Kidney (tissue), 14 donors: ENCODE data around the gene MIDN. TPM values are rescaled to one million over a fixed set of nuclear protein-coding genes. Genes with fewer than 3 reads are reported as not detected.

Experiments
- DNase-seq, 5 donors: peaks; one replicate each; pipeline ENCODE4 v3.0.0-alpha.2; 2013 to 2020
- FAIRE-seq: peaks from 2 replicates; lab custom pipeline; 2012; peaks lifted over from hg19 to GRCh38; lab: Jason Lieb, UNC
- H3K27ac ChIP-seq, 2 donors: one replicate each; pipeline ENCODE4 v1.7.0; 2013; ENCODE audit warnings: low read depth in 2 of 2, low read length in 2 of 2, inconsistent platforms in 1 of 2
- H3K27me3 ChIP-seq: one replicate; pipeline ENCODE4 v1.7.1; 2013; ENCODE audit warnings: low read length, inconsistent platforms; ENCODE audit not compliant: control insufficient read depth, insufficient read depth
- H3K36me3 ChIP-seq, 3 donors: one replicate each; pipeline versions ENCODE4 v1.7.0 to v1.7.1; 2013; ENCODE audit warnings: low read length in 3 of 3, control low read depth in 1 of 3, inconsistent platforms in 1 of 3; ENCODE audit not compliant: insufficient read depth in 3 of 3, control insufficient read depth in 2 of 3
- H3K4me1 ChIP-seq, 3 donors: one replicate each; pipeline versions ENCODE4 v1.7.0 to v1.7.1; 2013; ENCODE audit warnings: low read length in 3 of 3, inconsistent platforms in 1 of 3, low read depth in 1 of 3; ENCODE audit not compliant: control insufficient read depth in 2 of 3, insufficient read depth in 2 of 3
- H3K4me3 ChIP-seq, 3 donors: one replicate each; pipeline versions ENCODE4 v1.7.0 to v1.8.1; 2013; ENCODE audit warnings: low read length in 3 of 3, control low read depth in 1 of 3, inconsistent platforms in 1 of 3
- H3K9ac ChIP-seq, 3 donors: one replicate each; pipeline versions ENCODE4 v1.7.0 to v1.7.1; 2013; ENCODE audit warnings: low read length in 3 of 3, control low read depth in 1 of 3, inconsistent platforms in 1 of 3
- H3K9me3 ChIP-seq, 3 donors: one replicate each; pipeline versions ENCODE4 v1.7.0 to v1.7.1; 2013; ENCODE audit warnings: low read length in 3 of 3, control low read depth in 1 of 3, inconsistent platforms in 1 of 3; ENCODE audit not compliant: control insufficient read depth in 2 of 3, insufficient read depth in 1 of 3
- intact Hi-C: fragments of 100-400 bp; cut with DNase I; formaldehyde crosslinking; loops from one replicate; pipeline ENCODE4 v1.11.1; 2022
- polyA plus RNA-seq: library from polyadenylated mRNA; stranded (reverse); fragments of 350-450 nt; fragmentation: Illumina TruSeq; extraction: RNeasy Lipid Tissue Mini Kit (QIAGEN cat#74804); gene quantifications from one replicate; pipeline ENCODE4 v1.2.3, GENCODE V29; 2014; ENCODE audit warnings: low read depth, low replicate concordance; ENCODE audit not compliant: insufficient read depth
- total RNA-seq: library from RNA; stranded (reverse); fragmentation: NEBNext Ultra II Directional; extraction: Animal tissue kit (Norgen Biotek cat#: 25700); gene quantifications from one replicate; pipeline ENCODE4 v1.2.1, GENCODE V29; 2021
- TF ChIP-seq, protein P1 (sequence below): IDR thresholded peaks from 3 replicates; pipeline ENCODE4 v1.5.1; 2012; ENCODE audit warnings: mild to moderate bottlenecking, moderate library complexity, borderline replicate concordance; ENCODE audit not compliant: insufficient read depth; ENCODE audit errors: extremely low read depth
- donor health status: control.
- donor health status: control.
- donor health status: control.
- donor health status: control.
- donor health status: control.
- donor health status: DM: yes; HTN: yes; CAD: no.
- donor health status: Normal renal cell carcinoma (clear cell type).

The MIDN gene
- total and polyA plus RNA-seq, 2 donors from 2014 or later: 21.3 to 205 TPM

DNA sequence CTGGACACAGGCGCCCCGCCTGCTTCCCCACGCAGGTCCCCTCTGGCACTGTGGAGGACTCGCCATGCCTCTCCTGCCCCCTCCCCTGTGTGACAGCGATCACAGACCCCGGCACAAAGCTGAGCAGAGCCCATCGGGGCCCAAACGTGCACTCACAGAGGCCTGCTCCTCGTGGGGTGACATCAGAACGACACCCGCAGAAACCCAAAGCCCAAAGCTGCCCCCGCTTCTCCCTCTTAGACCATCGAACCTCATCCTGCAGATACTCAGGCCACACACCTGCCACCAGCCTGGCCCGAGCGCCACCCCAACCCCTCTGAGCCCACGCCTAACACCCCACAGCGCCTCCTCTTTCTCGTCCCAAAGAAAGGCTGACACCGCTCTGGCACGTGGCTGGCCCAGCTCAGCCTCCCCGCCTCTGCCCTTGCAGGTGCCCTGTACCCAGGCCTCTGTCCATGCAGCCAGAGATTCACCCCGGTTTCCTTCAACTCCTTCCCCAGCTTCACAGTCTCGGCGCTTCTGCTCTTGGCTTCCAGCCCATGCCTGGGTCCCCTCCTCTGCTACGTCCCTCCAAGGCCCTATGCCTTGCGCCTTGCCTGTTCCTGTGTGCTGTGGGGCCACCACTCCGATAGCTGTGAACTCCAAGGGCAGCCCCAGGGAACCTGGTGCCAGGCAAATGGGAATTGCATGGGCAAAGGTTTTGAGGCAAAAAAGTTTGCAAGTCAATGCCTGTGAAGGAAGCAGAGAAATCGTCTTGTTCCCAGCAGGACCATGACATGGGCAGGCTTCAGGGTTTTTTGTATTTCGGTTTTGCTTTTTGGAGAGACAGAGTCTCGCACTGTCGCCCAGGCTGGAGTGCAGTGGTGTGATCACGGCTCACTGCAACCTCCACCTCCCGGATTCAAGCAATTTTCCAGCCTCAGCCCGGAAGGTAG lies 9.7 kb upstream of the MIDN start:
- no peak for FAIRE-seq

DNA sequence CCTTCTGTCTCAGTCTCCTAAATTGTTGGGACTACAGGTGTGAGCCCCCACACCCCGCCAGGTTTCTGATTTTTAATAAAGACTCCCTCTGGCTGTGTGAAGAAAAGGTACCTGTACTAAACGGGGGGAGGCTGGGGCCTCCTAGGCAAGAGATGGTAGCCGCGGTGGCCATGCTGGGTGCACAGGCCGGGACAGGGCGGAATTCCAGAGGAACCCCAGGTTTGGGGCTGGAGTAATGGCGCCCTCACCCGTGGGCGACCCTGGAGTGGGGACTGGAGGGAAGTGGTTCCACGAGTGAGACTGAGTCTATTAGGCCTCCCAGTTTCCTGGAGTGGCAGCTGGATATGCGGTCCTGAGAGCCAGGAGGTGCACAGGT lies 9.0 kb upstream of the MIDN start:
- no peak for FAIRE-seq
- Histone ChIP-seq H3K27ac (peak overlapping the region; percentile 92 to 95), H3K9me3 (no peaks in the 10 kb centered on the region), H3K36me3 (no peaks in the 10 kb centered on the region), H3K4me3 (no peak overlapping the region), H3K27me3 (no peaks in the 10 kb centered on the region), H3K4me1 (peaks cover 0 to 26% (median 13%) of the 10 kb centered on the region in 3 donors), H3K9ac (peak overlapping the region in 1 of 3 donors; percentile 69)
- intact Hi-C loops: no loop called here
- no peak for DNase-seq
- TF ChIP-seq, protein P1, sequence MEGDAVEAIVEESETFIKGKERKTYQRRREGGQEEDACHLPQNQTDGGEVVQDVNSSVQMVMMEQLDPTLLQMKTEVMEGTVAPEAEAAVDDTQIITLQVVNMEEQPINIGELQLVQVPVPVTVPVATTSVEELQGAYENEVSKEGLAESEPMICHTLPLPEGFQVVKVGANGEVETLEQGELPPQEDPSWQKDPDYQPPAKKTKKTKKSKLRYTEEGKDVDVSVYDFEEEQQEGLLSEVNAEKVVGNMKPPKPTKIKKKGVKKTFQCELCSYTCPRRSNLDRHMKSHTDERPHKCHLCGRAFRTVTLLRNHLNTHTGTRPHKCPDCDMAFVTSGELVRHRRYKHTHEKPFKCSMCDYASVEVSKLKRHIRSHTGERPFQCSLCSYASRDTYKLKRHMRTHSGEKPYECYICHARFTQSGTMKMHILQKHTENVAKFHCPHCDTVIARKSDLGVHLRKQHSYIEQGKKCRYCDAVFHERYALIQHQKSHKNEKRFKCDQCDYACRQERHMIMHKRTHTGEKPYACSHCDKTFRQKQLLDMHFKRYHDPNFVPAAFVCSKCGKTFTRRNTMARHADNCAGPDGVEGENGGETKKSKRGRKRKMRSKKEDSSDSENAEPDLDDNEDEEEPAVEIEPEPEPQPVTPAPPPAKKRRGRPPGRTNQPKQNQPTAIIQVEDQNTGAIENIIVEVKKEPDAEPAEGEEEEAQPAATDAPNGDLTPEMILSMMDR: no peak

More for the DNA sequence above, 9.7 kb upstream of the MIDN start:
- no peaks in the 10 kb centered on the region for H3K27me3 ChIP-seq
- no peak overlapping the region for H3K9ac ChIP-seq
- TF ChIP-seq, protein P1: no peak
- H3K9me3 ChIP-seq: no peaks in the 10 kb centered on the region
- H3K36me3 ChIP-seq: no peaks in the 10 kb centered on the region
- H3K27ac ChIP-seq: peak overlapping the region; percentile 43 to 51
- no peak overlapping the region for H3K4me3 ChIP-seq
- intact Hi-C loops: no loop called here
- H3K4me1 ChIP-seq: peaks cover 0 to 18% (median 10%) of the 10 kb centered on the region in 3 donors
- DNase-seq: peak in 1 of 5 donors; percentile 64

DNA sequence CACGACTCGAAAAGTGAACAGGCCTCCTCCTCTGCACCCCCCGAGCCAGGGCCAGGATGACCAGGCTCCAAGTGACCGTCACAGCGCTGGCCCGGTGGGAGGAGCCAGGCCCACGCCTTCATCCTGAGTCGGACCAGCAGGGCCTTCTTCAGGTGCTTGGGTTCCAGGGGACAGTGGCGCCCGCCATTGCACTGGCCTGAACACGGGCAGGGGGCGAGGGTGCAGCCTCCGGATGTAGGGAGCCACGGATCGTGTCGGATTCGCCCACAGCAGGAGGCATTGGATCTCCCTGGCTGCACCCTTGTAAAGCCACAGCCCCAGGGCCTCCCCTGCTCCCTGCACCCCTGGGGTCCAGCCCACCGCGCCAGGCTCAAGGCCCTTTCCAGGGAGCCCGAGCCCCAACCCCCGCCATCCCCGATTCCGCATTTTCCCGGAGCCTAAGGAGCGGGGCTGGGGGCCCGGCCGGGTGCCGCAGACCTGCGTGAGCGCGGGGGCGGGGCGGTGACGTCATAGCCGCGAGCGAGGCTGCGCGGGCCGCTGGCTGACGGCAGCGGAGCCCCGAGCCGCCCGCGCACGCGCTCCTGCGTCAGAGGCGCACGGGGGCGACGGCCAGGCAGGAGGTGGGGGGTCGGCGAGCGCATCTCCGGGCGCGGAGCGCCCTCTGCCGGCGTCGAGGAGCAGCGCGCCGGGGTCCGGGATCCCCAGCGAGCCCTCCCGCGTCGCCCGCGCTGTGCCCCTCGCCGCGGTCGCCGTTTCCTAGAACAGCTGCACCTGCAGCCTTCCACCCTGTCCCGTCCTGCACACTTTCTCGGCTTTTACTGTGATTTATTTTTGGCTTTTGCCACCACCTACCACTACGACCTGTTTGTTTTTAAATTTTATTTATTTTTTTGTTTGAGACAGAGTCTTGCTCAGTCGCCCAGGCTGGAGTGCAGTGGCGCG lies 8.3 kb upstream of the MIDN start:
- no peak for FAIRE-seq
- peaks cover 0 to 28% (median 19%) of the 10 kb centered on the region in 3 donors for H3K4me1 ChIP-seq

More for the DNA sequence above, 8.3 kb upstream of the MIDN start:
- H3K4me3 ChIP-seq: peak overlapping the region in 1 of 3 donors; percentile 37
- peak; percentile 90 to 96 (median 95) for DNase-seq
- no peaks in the 10 kb centered on the region for H3K27me3 ChIP-seq
- TF ChIP-seq, protein P1: peak; percentile 74
- peak overlapping the region in 1 of 3 donors; percentile 69 for H3K9ac ChIP-seq
- no peaks in the 10 kb centered on the region for H3K9me3 ChIP-seq
- no peaks in the 10 kb centered on the region for H3K36me3 ChIP-seq
- H3K27ac ChIP-seq: peak overlapping the region; percentile 92 to 95
- intact Hi-C loops: no loop called here
